ENCODE data around the gene MINDY4B.

GRCh38 chr3:150887031-150887430, 18.2 kb downstream of the MINDY4B start:
- TF ChIP-seq POLR2AphosphoS2 (conservative IDR thresholded peaks at IDR 0.05; ENCODE audit: low read length) = no peak
- TF ChIP-seq USF2 (IDR thresholded peaks at IDR 0.05) = no peak
- TF ChIP-seq, protein P1, sequence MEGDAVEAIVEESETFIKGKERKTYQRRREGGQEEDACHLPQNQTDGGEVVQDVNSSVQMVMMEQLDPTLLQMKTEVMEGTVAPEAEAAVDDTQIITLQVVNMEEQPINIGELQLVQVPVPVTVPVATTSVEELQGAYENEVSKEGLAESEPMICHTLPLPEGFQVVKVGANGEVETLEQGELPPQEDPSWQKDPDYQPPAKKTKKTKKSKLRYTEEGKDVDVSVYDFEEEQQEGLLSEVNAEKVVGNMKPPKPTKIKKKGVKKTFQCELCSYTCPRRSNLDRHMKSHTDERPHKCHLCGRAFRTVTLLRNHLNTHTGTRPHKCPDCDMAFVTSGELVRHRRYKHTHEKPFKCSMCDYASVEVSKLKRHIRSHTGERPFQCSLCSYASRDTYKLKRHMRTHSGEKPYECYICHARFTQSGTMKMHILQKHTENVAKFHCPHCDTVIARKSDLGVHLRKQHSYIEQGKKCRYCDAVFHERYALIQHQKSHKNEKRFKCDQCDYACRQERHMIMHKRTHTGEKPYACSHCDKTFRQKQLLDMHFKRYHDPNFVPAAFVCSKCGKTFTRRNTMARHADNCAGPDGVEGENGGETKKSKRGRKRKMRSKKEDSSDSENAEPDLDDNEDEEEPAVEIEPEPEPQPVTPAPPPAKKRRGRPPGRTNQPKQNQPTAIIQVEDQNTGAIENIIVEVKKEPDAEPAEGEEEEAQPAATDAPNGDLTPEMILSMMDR (IDR thresholded peaks at IDR 0.05) = no peak
- no peak for TF ChIP-seq RAD21 (conservative IDR thresholded peaks at IDR 0.05 in 1 of 2, IDR thresholded peaks at IDR 0.05 in 1 of 2)
- TF ChIP-seq CHD4 (IDR thresholded peaks at IDR 0.05; ENCODE audit: borderline replicate concordance) = no peak
- TF ChIP-seq SMC3 (IDR thresholded peaks at IDR 0.05) = no peak
- no peak for TF ChIP-seq CEBPB (IDR thresholded peaks at IDR 0.05)
- no peak for TF ChIP-seq EHMT2 (IDR thresholded peaks at IDR 0.05; ENCODE audit: low read depth)
- no peak for TF ChIP-seq PBX3 (IDR thresholded peaks at IDR 0.05)
